Measurements from ENCODE around the gene BYSL.

The BYSL gene

GRCh38 chr6:41976794-41977484, 55.6 kb downstream of the BYSL start:
- DNase-seq: peak; percentile 67

All from stimulated activated CD4-positive, alpha-beta T cell treated with anti-CD3 and anti-CD28 coated beads, Interleukin-4, amount 100 ng/mL, for 24 hours (primary cell).